Parathyroid adenoma (tissue), 2 donors: ENCODE measurements around the gene TSPAN19.
"Not testable (repeated sequence)": the region's sequence is repeated elsewhere in the genome, so short reads cannot be mapped to it uniquely, and the experiment has no call there.

Experiments
- H2AFZ ChIP-seq: fragments of 300-600 bp; sonication (generic); one replicate; pipeline ENCODE4 v1.7.0; 2017; ENCODE audit warnings: antibody characterized with exemption, mild to moderate bottlenecking
- H3K27ac ChIP-seq: fragments of 300-600 bp; sonication (generic); one replicate; pipeline ENCODE4 v1.7.0; 2017
- H3K27me3 ChIP-seq: fragments of 300-600 bp; sonication (generic); one replicate; pipeline ENCODE4 v1.7.0; 2017; ENCODE audit warnings: low read length; ENCODE audit not compliant: control insufficient read depth, insufficient read depth
- H3K36me3 ChIP-seq: fragments of 300-600 bp; sonication (generic); one replicate; pipeline ENCODE4 v1.7.0; 2017; ENCODE audit warnings: low read length; ENCODE audit not compliant: control insufficient read depth, insufficient read depth
- H3K4me1 ChIP-seq: fragments of 300-600 bp; sonication (generic); one replicate; pipeline ENCODE4 v1.7.0; 2017; ENCODE audit warnings: control low read depth
- H3K4me2 ChIP-seq: fragments of 300-600 bp; sonication (generic); one replicate; pipeline ENCODE4 v1.7.0; 2017; ENCODE audit warnings: low read length
- H3K4me3 ChIP-seq: fragments of 300-600 bp; sonication (generic); one replicate; pipeline ENCODE4 v1.7.0; 2017; ENCODE audit warnings: low read depth, low read length
- H3K79me2 ChIP-seq: fragments of 300-600 bp; sonication (generic); one replicate; pipeline ENCODE4 v1.7.0; 2017; ENCODE audit warnings: control low read depth
- H3K9ac ChIP-seq: fragments of 300-600 bp; sonication (generic); one replicate; pipeline ENCODE4 v1.7.0; 2017; ENCODE audit warnings: mild to moderate bottlenecking
- H3K9me3 ChIP-seq: fragments of 300-600 bp; sonication (generic); one replicate; pipeline ENCODE4 v1.7.0; 2017; ENCODE audit warnings: low read length; ENCODE audit not compliant: control insufficient read depth
- TF ChIP-seq, protein P1 (sequence below): fragments of 300-600 bp; sonication (generic); IDR thresholded peaks from one replicate; pipeline ENCODE4 v1.7.0; 2017; ENCODE audit warnings: antibody characterized with exemption, mild to moderate bottlenecking
- donor health status: primary hyperparathyroidism.

The TSPAN19 gene

GRCh38 chr12:85005615-85006014 lies 30.5 kb downstream of the TSPAN19 start:
- Histone ChIP-seq H3K27ac (no peak overlapping the region), H3K4me3 (no peak overlapping the region), H3K9ac (no peak overlapping the region), H3K4me1 (no peaks in the 10 kb centered on the region), H3K4me2 (no peak overlapping the region), H3K79me2 (no peaks in the 10 kb centered on the region), H3K9me3 (no peaks in the 10 kb centered on the region), H3K36me3 (no peaks in the 10 kb centered on the region), H3K27me3 (no peaks in the 10 kb centered on the region), H2AFZ (no peak overlapping the region)
- TF ChIP-seq, protein P1, sequence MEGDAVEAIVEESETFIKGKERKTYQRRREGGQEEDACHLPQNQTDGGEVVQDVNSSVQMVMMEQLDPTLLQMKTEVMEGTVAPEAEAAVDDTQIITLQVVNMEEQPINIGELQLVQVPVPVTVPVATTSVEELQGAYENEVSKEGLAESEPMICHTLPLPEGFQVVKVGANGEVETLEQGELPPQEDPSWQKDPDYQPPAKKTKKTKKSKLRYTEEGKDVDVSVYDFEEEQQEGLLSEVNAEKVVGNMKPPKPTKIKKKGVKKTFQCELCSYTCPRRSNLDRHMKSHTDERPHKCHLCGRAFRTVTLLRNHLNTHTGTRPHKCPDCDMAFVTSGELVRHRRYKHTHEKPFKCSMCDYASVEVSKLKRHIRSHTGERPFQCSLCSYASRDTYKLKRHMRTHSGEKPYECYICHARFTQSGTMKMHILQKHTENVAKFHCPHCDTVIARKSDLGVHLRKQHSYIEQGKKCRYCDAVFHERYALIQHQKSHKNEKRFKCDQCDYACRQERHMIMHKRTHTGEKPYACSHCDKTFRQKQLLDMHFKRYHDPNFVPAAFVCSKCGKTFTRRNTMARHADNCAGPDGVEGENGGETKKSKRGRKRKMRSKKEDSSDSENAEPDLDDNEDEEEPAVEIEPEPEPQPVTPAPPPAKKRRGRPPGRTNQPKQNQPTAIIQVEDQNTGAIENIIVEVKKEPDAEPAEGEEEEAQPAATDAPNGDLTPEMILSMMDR: no peak

DNA sequence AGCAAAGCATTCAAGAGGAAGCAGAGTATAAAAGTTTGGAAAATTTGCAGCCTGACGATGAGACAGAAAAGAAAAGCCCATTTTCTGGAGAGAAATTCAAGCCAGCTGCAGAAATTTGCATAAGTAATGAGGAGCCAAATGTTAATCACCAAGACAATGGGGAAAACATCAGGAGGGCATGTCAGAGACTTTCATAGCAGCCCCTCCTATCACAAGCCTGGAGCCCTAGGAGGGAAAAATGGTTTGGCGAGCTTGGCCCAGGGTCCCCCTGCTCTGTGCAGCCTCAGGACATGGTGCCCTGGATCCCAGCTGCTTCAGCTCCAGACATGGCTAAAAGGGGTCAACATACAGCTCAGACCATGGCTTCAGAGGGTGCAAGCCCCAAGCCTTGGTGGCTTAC lies 31.0 kb downstream of the TSPAN19 start:
- H3K4me2 ChIP-seq: not testable (repeated sequence)

GRCh38 chr12:85004204-85004603 lies 31.9 kb downstream of the TSPAN19 start:
- no peaks in the 10 kb centered on the region for H3K27me3 ChIP-seq
- no peak overlapping the region for H3K9ac ChIP-seq
- no peak overlapping the region for H3K27ac ChIP-seq
- no peak overlapping the region for H3K4me2 ChIP-seq
- TF ChIP-seq, protein P1: no peak
- H3K36me3 ChIP-seq: no peaks in the 10 kb centered on the region
- H3K4me1 ChIP-seq: no peaks in the 10 kb centered on the region
- no peaks in the 10 kb centered on the region for H3K79me2 ChIP-seq
- H2AFZ ChIP-seq: no peak overlapping the region
- no peaks in the 10 kb centered on the region for H3K9me3 ChIP-seq
- H3K4me3 ChIP-seq: no peak overlapping the region

More for the DNA sequence above, 31.0 kb downstream of the TSPAN19 start:
- not testable (repeated sequence) for H3K4me3 ChIP-seq, H3K27ac ChIP-seq, H3K27me3 ChIP-seq, H3K9ac ChIP-seq, H3K36me3 ChIP-seq, H3K79me2 ChIP-seq, H3K9me3 ChIP-seq, H2AFZ ChIP-seq, H3K4me1 ChIP-seq

DNA sequence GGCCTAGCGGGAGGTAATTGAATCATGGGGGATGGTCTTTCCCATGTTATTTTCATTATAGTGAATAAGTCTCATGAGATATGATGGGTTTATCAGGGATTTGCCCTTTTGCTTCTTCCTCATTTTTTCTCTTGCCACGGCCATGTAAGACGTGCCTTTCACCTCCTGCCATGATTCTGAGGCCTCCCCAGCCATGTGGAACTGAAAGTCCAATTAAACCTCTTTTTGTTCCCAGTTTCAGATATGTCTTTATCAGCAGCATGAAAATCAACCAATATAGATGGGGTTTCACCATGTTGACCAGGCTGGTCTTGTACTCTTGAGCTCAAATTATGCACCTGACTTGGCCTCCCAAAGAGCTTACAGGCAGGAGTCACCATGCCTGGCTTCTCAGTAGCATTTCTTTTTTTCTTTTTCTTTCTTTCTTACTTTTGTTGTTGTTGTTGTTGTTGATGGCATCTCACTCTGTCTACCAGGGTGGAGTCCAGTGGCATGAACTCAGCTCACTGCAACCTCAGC lies 33.2 kb downstream of the TSPAN19 start:
- H3K9ac ChIP-seq: no peak overlapping the region
- H3K4me2 ChIP-seq: no peak overlapping the region
- no peak overlapping the region for H3K27ac ChIP-seq
- H3K9me3 ChIP-seq: no peaks in the 10 kb centered on the region
- no peak overlapping the region for H3K4me3 ChIP-seq
- H2AFZ ChIP-seq: no peak overlapping the region
- TF ChIP-seq, protein P1: no peak
- no peaks in the 10 kb centered on the region for H3K79me2 ChIP-seq
- H3K36me3 ChIP-seq: no peaks in the 10 kb centered on the region
- no peaks in the 10 kb centered on the region for H3K27me3 ChIP-seq
- H3K4me1 ChIP-seq: no peaks in the 10 kb centered on the region

DNA sequence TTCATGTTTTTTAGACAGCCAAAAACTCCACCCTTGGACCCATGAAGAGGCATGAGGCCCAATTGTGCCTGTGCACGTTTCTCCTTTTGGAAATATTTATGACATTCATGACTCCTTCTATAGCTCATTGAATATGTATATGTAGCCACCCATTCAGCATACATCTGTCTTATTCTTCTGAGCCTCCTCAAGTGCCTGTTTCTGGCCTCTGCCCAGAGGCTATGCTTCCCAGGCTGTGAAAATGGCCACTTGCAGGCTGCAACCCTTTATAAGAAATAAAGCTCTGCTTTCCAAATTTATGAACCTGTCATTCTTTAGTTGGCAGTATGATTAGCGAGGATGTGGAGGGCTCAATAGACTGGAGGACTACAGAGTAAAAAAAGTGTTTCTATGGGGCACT lies 35.3 kb downstream of the TSPAN19 start:
- H3K79me2 ChIP-seq: no peaks in the 10 kb centered on the region
- no peak overlapping the region for H3K4me2 ChIP-seq

More for the DNA sequence above, 35.3 kb downstream of the TSPAN19 start:
- H3K36me3 ChIP-seq: no peaks in the 10 kb centered on the region
- TF ChIP-seq, protein P1: no peak
- no peak overlapping the region for H3K4me3 ChIP-seq
- no peaks in the 10 kb centered on the region for H3K4me1 ChIP-seq
- no peaks in the 10 kb centered on the region for H3K9me3 ChIP-seq
- H3K9ac ChIP-seq: no peak overlapping the region
- H2AFZ ChIP-seq: no peak overlapping the region
- no peaks in the 10 kb centered on the region for H3K27me3 ChIP-seq
- H3K27ac ChIP-seq: no peak overlapping the region
